Tibial nerve (tissue), 4 donors: ENCODE results near the gene NF2.
"Not testable (repeated sequence)": the region's sequence is repeated elsewhere in the genome, so short reads cannot be mapped to it uniquely, and the experiment has no call there.

Experiments
- CTCF ChIP-seq, 5 experiments: fragments of 200-600 bp in 3 of 5; fragments of 450-650 bp in 2 of 5; sonication (generic) in 3 of 5; IDR thresholded peaks; one replicate each; pipeline ENCODE4 v1.5.1; 2016 to 2019; ENCODE audit warnings: antibody characterized with exemption in 5 of 5, mild to moderate bottlenecking in 3 of 5, moderate library complexity in 2 of 5
- EP300 ChIP-seq, 2 donors: sonication (generic); formaldehyde crosslinking; IDR thresholded peaks; one replicate each; pipeline ENCODE4 v1.6.1; 2017; ENCODE audit warnings: antibody characterized with exemption in 2 of 2, mild to moderate bottlenecking in 1 of 2
- POLR2A ChIP-seq, 2 donors: fragments of 450-650 bp; IDR thresholded peaks; one replicate each; pipeline ENCODE4 v1.6.1; 2017; ENCODE audit warnings: antibody characterized with exemption in 2 of 2, mild to moderate bottlenecking in 2 of 2, moderate library complexity in 2 of 2

DNA sequence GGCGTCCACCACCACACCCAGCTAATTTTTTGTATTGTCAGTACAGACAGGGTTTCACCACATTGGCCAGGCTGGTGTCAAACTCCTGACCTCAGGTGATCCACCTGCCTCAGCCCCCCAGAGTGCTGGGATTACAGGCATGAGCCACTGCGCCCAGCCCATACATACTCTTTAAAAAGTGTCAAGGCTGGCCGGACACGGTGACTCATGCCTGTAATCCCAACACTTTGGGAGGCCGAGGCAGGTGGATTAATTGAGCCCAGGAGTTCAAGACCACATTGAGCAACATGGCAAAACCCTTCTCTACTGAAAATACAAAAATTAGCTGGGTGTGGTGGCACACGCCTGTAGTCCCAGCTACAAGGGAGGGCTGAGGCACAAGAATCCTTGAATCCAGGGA, 9.0 kb upstream of the NF2 start:
- not testable (repeated sequence) for TF ChIP-seq EP300, CTCF, POLR2A (IDR thresholded peaks at IDR 0.05)
